Measurements from ENCODE around the gene ACBD7.

Gene ACBD7

GRCh38 chr10:15049533-15049932 lies 39.0 kb downstream of the ACBD7 start:
- no peak overlapping the region for H3K27ac ChIP-seq
- H3K4me3 ChIP-seq: no peak overlapping the region
- DNase-seq (ENCODE audit: low read depth, low spot score): no peak
- H3K36me3 ChIP-seq (ENCODE audit: insufficient read depth, low read length): no peaks in the 10 kb centered on the region
- TF ChIP-seq EZH2 (IDR thresholded peaks at IDR 0.05): no peak
- TF ChIP-seq FOXP2 (optimal IDR thresholded peaks at IDR 0.05; ENCODE audit: control extremely low read depth, extremely low read length, insufficient read depth): no peak
- TF ChIP-seq POLR2AphosphoS5 (IDR thresholded peaks at IDR 0.05; ENCODE audit: borderline replicate concordance, low read depth, low read length): no peak
- no peak overlapping the region for H3K9ac ChIP-seq (ENCODE audit: insufficient read length)
- H3K9me3 ChIP-seq (ENCODE audit: low read depth, low read length): no peaks in the 10 kb centered on the region

- TF ChIP-seq EZH2 (IDR thresholded peaks at IDR 0.05) (no peak), POLR2AphosphoS5 (IDR thresholded peaks at IDR 0.05; ENCODE audit: borderline replicate concordance, low read depth, low read length) (no peak), FOXP2 (optimal IDR thresholded peaks at IDR 0.05; ENCODE audit: control extremely low read depth, extremely low read length, insufficient read depth) (no peak)
- Histone ChIP-seq H3K9me3 (ENCODE audit: low read depth, low read length) (no peaks in the 10 kb centered on the region), H3K36me3 (ENCODE audit: insufficient read depth, low read length) (no peaks in the 10 kb centered on the region), H3K27ac (no peak overlapping the region), H3K4me3 (no peak overlapping the region), H3K9ac (ENCODE audit: insufficient read length) (no peak overlapping the region)
- DNase-seq (ENCODE audit: low read depth, low spot score): no peak
Observed at GRCh38 chr10:15046626-15047025, 42.0 kb downstream of the ACBD7 start.

- no peak overlapping the region for H3K4me3 ChIP-seq
- no peak for TF ChIP-seq FOXP2 (optimal IDR thresholded peaks at IDR 0.05; ENCODE audit: control extremely low read depth, extremely low read length, insufficient read depth)
- no peak for TF ChIP-seq EZH2 (IDR thresholded peaks at IDR 0.05)
- TF ChIP-seq POLR2AphosphoS5 (IDR thresholded peaks at IDR 0.05; ENCODE audit: borderline replicate concordance, low read depth, low read length): no peak
- H3K36me3 ChIP-seq (ENCODE audit: insufficient read depth, low read length): no peaks in the 10 kb centered on the region
- no peak overlapping the region for H3K27ac ChIP-seq
- H3K9me3 ChIP-seq (ENCODE audit: low read depth, low read length): no peaks in the 10 kb centered on the region
- no peak for DNase-seq (ENCODE audit: low read depth, low spot score)
- H3K9ac ChIP-seq (ENCODE audit: insufficient read length): no peak overlapping the region
Observed at GRCh38 chr10:15045380-15045779, 43.2 kb downstream of the ACBD7 start.

GRCh38 chr10:15043674-15044073 lies 44.9 kb downstream of the ACBD7 start, which contains the start of gene OLAH:
TSS of gene OLAH (plus strand) at chr10:15043943. CDS start at chr10:15047289, 3,346 bp downstream.
- Histone ChIP-seq H3K36me3 (ENCODE audit: insufficient read depth, low read length) (no peaks in the 10 kb centered on the region), H3K27ac (no peak within 1 kb of the TSS), H3K9ac (ENCODE audit: insufficient read length) (no peak within 1 kb of the TSS), H3K4me3 (no peak within 1 kb of the TSS), H3K9me3 (ENCODE audit: low read depth, low read length) (no peaks in the 10 kb centered on the region)
- DNase-seq (ENCODE audit: low read depth, low spot score): no peak
- no peak for TF ChIP-seq POLR2AphosphoS5 (IDR thresholded peaks at IDR 0.05; ENCODE audit: borderline replicate concordance, low read depth, low read length)
- TF ChIP-seq FOXP2 (optimal IDR thresholded peaks at IDR 0.05; ENCODE audit: control extremely low read depth, extremely low read length, insufficient read depth): no peak
- TF ChIP-seq EZH2 (IDR thresholded peaks at IDR 0.05): no peak

GRCh38 chr10:15038416-15038815 lies 50.2 kb downstream of the ACBD7 start:
- no peak overlapping the region for H3K9ac ChIP-seq (ENCODE audit: insufficient read length)
- H3K36me3 ChIP-seq (ENCODE audit: insufficient read depth, low read length): no peaks in the 10 kb centered on the region
- H3K27ac ChIP-seq: no peak overlapping the region
- no peak for DNase-seq (ENCODE audit: low read depth, low spot score)
- H3K4me3 ChIP-seq: no peak overlapping the region
- H3K9me3 ChIP-seq (ENCODE audit: low read depth, low read length): no peaks in the 10 kb centered on the region
- no peak for TF ChIP-seq EZH2 (IDR thresholded peaks at IDR 0.05)

- DNase-seq (ENCODE audit: low read depth, low spot score): no peak
- H3K9me3 ChIP-seq (ENCODE audit: low read depth, low read length): no peaks in the 10 kb centered on the region
- no peak overlapping the region for H3K9ac ChIP-seq (ENCODE audit: insufficient read length)
- H3K4me3 ChIP-seq: no peak overlapping the region
- H3K27ac ChIP-seq: no peak overlapping the region
- H3K36me3 ChIP-seq (ENCODE audit: insufficient read depth, low read length): no peaks in the 10 kb centered on the region
- no peak for TF ChIP-seq POLR2AphosphoS5 (IDR thresholded peaks at IDR 0.05; ENCODE audit: borderline replicate concordance, low read depth, low read length)
- no peak for TF ChIP-seq EZH2 (IDR thresholded peaks at IDR 0.05)
- TF ChIP-seq FOXP2 (optimal IDR thresholded peaks at IDR 0.05; ENCODE audit: control extremely low read depth, extremely low read length, insufficient read depth): no peak
Observed at GRCh38 chr10:15037691-15038090, 50.9 kb downstream of the ACBD7 start.

GRCh38 chr10:15035385-15036301 lies 52.9 kb downstream of the ACBD7 start:
- Histone ChIP-seq H3K36me3 (ENCODE audit: insufficient read depth, low read length) (no peaks in the 10 kb centered on the region), H3K4me3 (no peak overlapping the region), H3K9me3 (ENCODE audit: low read depth, low read length) (no peaks in the 10 kb centered on the region), H3K9ac (ENCODE audit: insufficient read length) (no peak overlapping the region), H3K27ac (no peak overlapping the region)
- TF ChIP-seq POLR2AphosphoS5 (IDR thresholded peaks at IDR 0.05; ENCODE audit: borderline replicate concordance, low read depth, low read length) (no peak), FOXP2 (optimal IDR thresholded peaks at IDR 0.05; ENCODE audit: control extremely low read depth, extremely low read length, insufficient read depth) (no peak), EZH2 (IDR thresholded peaks at IDR 0.05) (no peak)
- DNase-seq (ENCODE audit: low read depth, low spot score): no peak

GRCh38 chr10:15027741-15028140 lies 60.8 kb downstream of the ACBD7 start:
- Histone ChIP-seq H3K4me3 (no peak overlapping the region), H3K9me3 (ENCODE audit: low read depth, low read length) (no peaks in the 10 kb centered on the region), H3K9ac (ENCODE audit: insufficient read length) (no peak overlapping the region), H3K27ac (no peak overlapping the region), H3K36me3 (ENCODE audit: insufficient read depth, low read length) (no peaks in the 10 kb centered on the region)
- DNase-seq (ENCODE audit: low read depth, low spot score): no peak
- TF ChIP-seq EZH2 (IDR thresholded peaks at IDR 0.05): no peak
- TF ChIP-seq FOXP2 (optimal IDR thresholded peaks at IDR 0.05; ENCODE audit: control extremely low read depth, extremely low read length, insufficient read depth): no peak
- TF ChIP-seq POLR2AphosphoS5 (IDR thresholded peaks at IDR 0.05; ENCODE audit: borderline replicate concordance, low read depth, low read length): no peak

All from SK-N-MC (cell line).